Cardiac muscle cell (in vitro differentiated cells and primary cell): ENCODE measurements around the gene NME7. TPM values are rescaled to one million over a fixed set of nuclear protein-coding genes. Genes with fewer than 3 reads are reported as not detected.
"Not testable (repeated sequence)": the region's sequence is repeated elsewhere in the genome, so short reads cannot be mapped to it uniquely, and the experiment has no call there.

Source experiments
- DNase-seq, 2 donors: peaks; one replicate each; pipeline versions ENCODE4 v3.0.0 to v3.0.0-alpha.2; 2010 to 2017; ENCODE audit warnings: low read depth in 1 of 2, low spot score in 1 of 2
- H3K27ac ChIP-seq: fragments of 200-600 bp; sonication (generic); 2 replicates; pipeline ENCODE4 v1.5.1; 2016
- H3K27me3 ChIP-seq: fragments of 200-600 bp; sonication (generic); 2 replicates; pipeline ENCODE4 v1.6.0; 2016; ENCODE audit warnings: control low read depth
- H3K36me3 ChIP-seq: fragments of 200-600 bp; sonication (generic); 2 replicates; pipeline ENCODE4 v1.5.1; 2016; ENCODE audit warnings: control low read depth
- H3K4me1 ChIP-seq: fragments of 200-600 bp; sonication (generic); 2 replicates; pipeline ENCODE4 v1.8.1; 2017; ENCODE audit warnings: low read depth, mild to moderate bottlenecking, mixed run types
- H3K4me3 ChIP-seq: fragments of 200-600 bp; sonication (generic); 2 replicates; pipeline ENCODE4 v1.5.1; 2016; ENCODE audit warnings: mild to moderate bottlenecking
- H3K9me3 ChIP-seq: fragments of 200-600 bp; sonication (generic); 2 replicates; pipeline ENCODE4 v1.5.1; 2017; ENCODE audit warnings: low read depth, mild to moderate bottlenecking, control low read depth
- CTCF ChIP-seq: IDR thresholded peaks from 2 replicates; pipeline ENCODE4 v1.5.1; 2012; ENCODE audit warnings: low read depth, mild to moderate bottlenecking, low read length
- polyA plus RNA-seq: library from polyadenylated mRNA; unstranded; fragments of >200 nt; fragmentation: Nextera tagmentation; extraction: Ambion mirVana; gene quantifications from 2 replicates; pipeline ENCODE4 v1.2.1, GENCODE V29; 2016
- total RNA-seq: library from RNA; depleted of rRNA; stranded (reverse); fragments of >200 nt; gene quantifications from 2 replicates; pipeline ENCODE4 v1.2.3, GENCODE V29; 2016

The NME7 gene
- total and polyA plus RNA-seq, 2 experiments from 2014 or later, result 10.1 to 110 TPM

DNA sequence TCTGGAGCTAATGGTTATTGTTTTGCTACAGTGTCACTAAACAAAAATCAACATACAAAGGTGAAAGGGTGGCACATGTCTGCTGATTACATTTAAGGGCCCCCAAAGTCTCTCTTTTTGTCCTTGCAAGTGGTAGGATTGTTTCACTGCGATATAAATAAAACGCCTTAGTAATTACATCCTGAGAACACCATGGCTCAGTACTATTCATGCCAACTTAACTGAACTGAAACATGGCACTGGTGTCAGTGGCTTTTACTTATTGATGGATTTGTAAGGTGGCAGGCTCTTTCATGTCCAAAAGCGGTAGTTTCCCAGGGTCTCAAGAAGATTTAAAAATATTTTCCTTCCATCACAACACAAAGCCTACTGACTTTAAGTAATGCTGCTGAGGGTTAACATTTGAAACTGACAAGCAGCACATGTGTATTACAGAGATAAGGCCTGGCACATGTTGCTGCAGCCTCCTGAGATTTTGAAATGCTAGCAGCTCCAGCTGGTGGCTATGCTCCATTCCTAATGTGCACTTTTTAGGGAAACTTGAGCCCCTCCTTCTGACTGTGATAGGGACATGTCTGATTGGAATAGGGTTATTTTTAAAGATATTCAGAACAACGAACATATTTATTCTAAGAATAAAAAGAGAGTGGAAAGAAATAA lies 174.3 kb downstream of the NME7 start:
- peak; percentile 67 to 77 for DNase-seq
- no peak overlapping the region for H3K4me3 ChIP-seq
- peak overlapping the region; percentile 46 for H3K27ac ChIP-seq
- no peaks in the 10 kb centered on the region for H3K9me3 ChIP-seq
- peaks cover 13% of the 10 kb centered on the region for H3K4me1 ChIP-seq
- no peaks in the 10 kb centered on the region for H3K36me3 ChIP-seq
- TF ChIP-seq CTCF, result peak; percentile 31
- no peaks in the 10 kb centered on the region for H3K27me3 ChIP-seq

DNA sequence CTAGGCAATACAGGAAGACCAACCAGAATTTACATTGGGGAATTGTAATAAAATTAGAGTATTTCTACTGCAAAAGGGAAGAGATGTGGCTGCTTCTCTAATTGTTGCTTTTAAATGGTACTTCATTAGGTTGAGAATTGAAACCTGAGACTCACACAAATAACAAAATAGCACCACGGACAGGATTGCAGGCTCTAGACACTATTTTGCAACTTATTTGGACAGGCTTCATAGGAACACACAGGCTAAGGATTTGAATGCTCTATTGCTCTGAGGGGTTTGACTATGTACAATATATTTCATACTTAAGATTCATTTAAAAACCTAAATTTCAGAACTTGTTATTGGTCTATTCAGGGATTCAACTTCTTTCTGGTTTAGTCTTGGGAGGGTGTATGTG lies 181.5 kb downstream of the NME7 start:
- TF ChIP-seq CTCF, result no peak
- peaks cover 11% of the 10 kb centered on the region for H3K4me1 ChIP-seq
- H3K4me3 ChIP-seq, result no peak overlapping the region
- no peaks in the 10 kb centered on the region for H3K9me3 ChIP-seq
- no peak overlapping the region for H3K27ac ChIP-seq
- DNase-seq, result peak in 1 of 2 donors; percentile 9
- H3K36me3 ChIP-seq, result no peaks in the 10 kb centered on the region
- H3K27me3 ChIP-seq, result no peaks in the 10 kb centered on the region

DNA sequence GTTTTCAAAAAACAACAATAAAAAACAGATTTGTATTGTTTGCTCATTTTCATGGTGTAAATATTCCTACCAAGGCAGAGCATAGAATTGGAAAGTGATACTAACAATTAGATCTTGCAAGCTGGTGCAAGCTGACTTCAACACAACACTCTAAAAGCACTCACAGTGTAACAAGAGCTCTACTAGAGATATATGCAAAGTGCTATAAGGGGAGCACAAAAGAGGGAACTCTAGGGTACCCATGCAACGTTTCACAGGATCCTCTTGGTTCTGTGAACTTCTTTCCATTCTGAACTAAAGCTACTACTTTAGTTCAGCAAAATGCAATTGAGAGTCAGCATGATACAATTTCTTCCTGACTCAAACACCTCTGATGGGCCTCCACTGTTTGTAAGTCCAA lies 182.8 kb downstream of the NME7 start:
- Histone ChIP-seq H3K9me3 (no peaks in the 10 kb centered on the region), H3K4me1 (peaks cover 15% of the 10 kb centered on the region), H3K36me3 (no peaks in the 10 kb centered on the region), H3K27me3 (no peaks in the 10 kb centered on the region), H3K4me3 (no peak overlapping the region), H3K27ac (no peak overlapping the region)
- TF ChIP-seq CTCF, result no peak
- DNase-seq, result peak in 1 of 2 donors; percentile 32

- no peak for TF ChIP-seq CTCF
- no peak overlapping the region for H3K27ac ChIP-seq
- no peaks in the 10 kb centered on the region for H3K27me3 ChIP-seq
- no peak for DNase-seq
- H3K36me3 ChIP-seq, result no peaks in the 10 kb centered on the region
- H3K4me1 ChIP-seq, result peaks cover 23% of the 10 kb centered on the region
- H3K9me3 ChIP-seq, result no peaks in the 10 kb centered on the region
- no peak overlapping the region for H3K4me3 ChIP-seq
Observed at GRCh38 chr1:169180174-169180573, 187.4 kb downstream of the NME7 start.

DNA sequence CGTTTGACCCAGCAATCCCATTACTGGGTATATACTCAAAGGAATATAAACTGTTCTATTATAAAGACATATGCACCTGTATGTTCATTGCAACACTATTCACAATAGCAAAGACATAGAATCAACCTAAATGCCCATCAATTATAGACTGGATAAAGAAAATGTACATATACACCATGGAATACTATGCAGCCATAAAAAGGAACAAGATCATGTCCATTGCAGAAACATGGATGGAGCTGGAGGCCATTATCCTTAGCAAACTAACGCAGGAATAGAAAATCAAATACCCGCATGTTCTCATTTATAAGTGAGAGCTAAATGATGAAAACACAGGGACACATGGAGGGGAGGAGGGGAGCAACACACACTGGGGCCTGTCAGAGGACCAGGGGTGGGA lies 188.2 kb downstream of the NME7 start:
- not testable (repeated sequence) for DNase-seq, H3K4me3 ChIP-seq, H3K27ac ChIP-seq, H3K36me3 ChIP-seq, H3K27me3 ChIP-seq, H3K9me3 ChIP-seq
- peaks cover 19% of the 10 kb centered on the region for H3K4me1 ChIP-seq

DNA sequence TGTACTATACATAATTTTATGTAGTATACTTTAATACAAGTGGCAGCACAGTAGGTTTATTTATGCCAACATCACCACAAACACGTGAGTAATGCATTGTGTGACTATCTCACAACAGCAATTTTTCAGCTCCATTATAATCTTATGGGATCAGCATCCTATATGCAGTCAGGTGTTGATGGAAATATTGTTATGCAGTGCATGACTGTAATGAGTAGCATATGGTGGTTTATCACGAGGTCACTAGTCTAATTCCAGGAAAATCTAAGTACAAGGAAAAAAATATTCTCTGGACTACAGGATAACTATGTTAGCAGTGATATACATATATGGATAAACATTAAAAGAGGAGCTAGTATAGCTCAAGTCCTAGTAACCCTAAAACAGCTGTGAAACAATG lies 192.1 kb downstream of the NME7 start:
- no peaks in the 10 kb centered on the region for H3K9me3 ChIP-seq
- H3K27me3 ChIP-seq, result no peaks in the 10 kb centered on the region
- no peaks in the 10 kb centered on the region for H3K36me3 ChIP-seq
- no peak overlapping the region for H3K4me3 ChIP-seq
- no peak for TF ChIP-seq CTCF
- H3K4me1 ChIP-seq, result peaks cover 15% of the 10 kb centered on the region
- H3K27ac ChIP-seq, result no peak overlapping the region
- no peak for DNase-seq
